Large intestine (tissue), 12 donors: ENCODE measurements around the gene BTRC. TPM values are rescaled to one million over a fixed set of nuclear protein-coding genes. Genes with fewer than 3 reads are reported as not detected.

ENCODE experiments used
- DNase-seq, 2 donors: peaks; one replicate each; pipeline versions ENCODE4 v3.0.0 to v3.0.0-alpha.2; 2013
- H3K27ac ChIP-seq: one replicate; pipeline ENCODE4 v1.5.1; 2013; ENCODE audit warnings: low read length
- H3K27me3 ChIP-seq: 2 replicates; pipeline ENCODE4 v1.6.1; 2013; ENCODE audit warnings: low read length; ENCODE audit not compliant: control insufficient read depth, insufficient read depth
- H3K36me3 ChIP-seq: 2 replicates; pipeline ENCODE4 v1.6.1; 2013; ENCODE audit warnings: low read length; ENCODE audit not compliant: control insufficient read depth, insufficient read depth
- H3K4me1 ChIP-seq: one replicate; pipeline ENCODE4 v1.6.1; 2013; ENCODE audit warnings: low read length; ENCODE audit not compliant: control insufficient read depth, insufficient read depth
- H3K4me3 ChIP-seq: one replicate; pipeline ENCODE4 v1.5.1; 2013; ENCODE audit warnings: low read length
- H3K9me3 ChIP-seq: one replicate; pipeline ENCODE4 v1.6.1; 2013; ENCODE audit warnings: mild to moderate bottlenecking, low read depth, low read length, moderate library complexity; ENCODE audit not compliant: control insufficient read depth
- WGBS: methylation state at CpG from one replicate; pipeline ENCODE4 v1.1.5; 2013; ENCODE audit warnings: low lambda C conversion rate; ENCODE audit not compliant: insufficient coverage; 5-methylcytosine and 5-hydroxymethylcytosine counted together
- long read RNA-seq, 11 donors: transcript quantifications; one replicate each; lab custom pipeline, GENCODE V29; 2026
- polyA plus RNA-seq: library from polyadenylated mRNA; unstranded; fragments of 120-200 nt; gene quantifications from one replicate; pipeline ENCODE4 v1.2.1, GENCODE V29; 2013

Gene BTRC
- 14.4 TPM for polyA plus RNA-seq
- long read RNA-seq, donor 1, full-length matches to known transcripts = 1 of 1 reads
- long read RNA-seq, donor 1, partial matches to known transcripts = 0 of 1 reads
- long read RNA-seq, donor 1, other reads (novel, unspliced or antisense) = 0 of 1 reads
- long read RNA-seq, donor 2, full-length matches to known transcripts = 3 of 3 reads
- long read RNA-seq, donor 2, partial matches to known transcripts = 0 of 3 reads
- long read RNA-seq, donor 2, other reads (novel, unspliced or antisense) = 0 of 3 reads
- long read RNA-seq, donor 3 = 0 reads
- long read RNA-seq, donor 4, full-length matches to known transcripts = 1 of 1 reads
- long read RNA-seq, donor 4, partial matches to known transcripts = 0 of 1 reads
- long read RNA-seq, donor 4, other reads (novel, unspliced or antisense) = 0 of 1 reads
- long read RNA-seq, donor 5, full-length matches to known transcripts = 2 of 2 reads
- long read RNA-seq, donor 5, partial matches to known transcripts = 0 of 2 reads
- long read RNA-seq, donor 5, other reads (novel, unspliced or antisense) = 0 of 2 reads
- long read RNA-seq, donor 6, full-length matches to known transcripts = 2 of 2 reads
- long read RNA-seq, donor 6, partial matches to known transcripts = 0 of 2 reads
- long read RNA-seq, donor 6, other reads (novel, unspliced or antisense) = 0 of 2 reads
- long read RNA-seq, donor 7, full-length matches to known transcripts = 3 of 3 reads
- long read RNA-seq, donor 7, partial matches to known transcripts = 0 of 3 reads
- long read RNA-seq, donor 7, other reads (novel, unspliced or antisense) = 0 of 3 reads
- long read RNA-seq, donor 8 = 0 reads
- long read RNA-seq, donor 9, full-length matches to known transcripts = 1 of 1 reads
- long read RNA-seq, donor 9, partial matches to known transcripts = 0 of 1 reads
- long read RNA-seq, donor 9, other reads (novel, unspliced or antisense) = 0 of 1 reads
- long read RNA-seq, donor 10, full-length matches to known transcripts = 3 of 3 reads
- long read RNA-seq, donor 10, partial matches to known transcripts = 0 of 3 reads
- long read RNA-seq, donor 10, other reads (novel, unspliced or antisense) = 0 of 3 reads
- long read RNA-seq, donor 11, full-length matches to known transcripts = 4 of 4 reads
- long read RNA-seq, donor 11, partial matches to known transcripts = 0 of 4 reads
- long read RNA-seq, donor 11, other reads (novel, unspliced or antisense) = 0 of 4 reads

DNA sequence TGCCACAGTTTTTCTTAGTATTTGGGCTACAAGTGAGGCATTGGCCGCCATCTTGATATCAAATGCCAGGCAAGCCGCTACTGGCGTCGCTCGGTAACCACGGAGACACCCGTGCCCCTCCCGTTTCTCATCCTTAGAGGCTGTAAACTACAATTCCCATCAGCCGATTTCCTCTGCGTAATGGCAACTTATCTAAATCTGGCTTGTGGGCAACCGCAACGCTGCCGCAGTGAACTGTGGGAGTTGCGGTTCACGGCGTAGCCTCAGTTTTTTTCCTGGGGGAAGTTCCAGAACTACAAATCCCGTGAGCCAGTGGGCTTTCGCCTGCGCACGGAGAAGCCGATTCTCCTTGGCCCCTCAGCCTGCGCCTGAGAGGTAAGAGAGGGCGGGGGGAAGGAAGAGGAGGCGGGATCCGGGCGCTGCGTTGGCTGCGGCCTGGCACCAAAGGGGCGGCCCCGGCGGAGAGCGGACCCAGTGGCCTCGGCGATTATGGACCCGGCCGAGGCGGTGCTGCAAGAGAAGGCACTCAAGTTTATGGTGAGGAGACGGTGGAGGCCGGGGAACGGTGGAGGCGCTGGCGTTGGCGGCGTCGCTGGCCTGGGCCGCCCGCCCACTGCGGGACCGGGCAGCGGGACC is at the start of gene BTRC:
Gene BTRC, plus strand, starts transcription at position 474 of the 636 bp plus-strand sequence. Its CDS starts 16 bp downstream, at position 490.
- no peaks in the 10 kb centered on the region for H3K9me3 ChIP-seq
- peak; percentile 99 to 100 for DNase-seq
- H3K36me3 ChIP-seq = no peaks in the 10 kb centered on the region
- H3K27me3 ChIP-seq = no peaks in the 10 kb centered on the region
- H3K4me3 ChIP-seq = peak within 1 kb of the TSS; percentile 91
- peak within 1 kb of the TSS; percentile 85 for H3K27ac ChIP-seq
- no CpG with 5 or more reads among the region's 50 CpGs for WGBS
- H3K4me1 ChIP-seq = peaks cover 6% of the 10 kb centered on the region

DNA sequence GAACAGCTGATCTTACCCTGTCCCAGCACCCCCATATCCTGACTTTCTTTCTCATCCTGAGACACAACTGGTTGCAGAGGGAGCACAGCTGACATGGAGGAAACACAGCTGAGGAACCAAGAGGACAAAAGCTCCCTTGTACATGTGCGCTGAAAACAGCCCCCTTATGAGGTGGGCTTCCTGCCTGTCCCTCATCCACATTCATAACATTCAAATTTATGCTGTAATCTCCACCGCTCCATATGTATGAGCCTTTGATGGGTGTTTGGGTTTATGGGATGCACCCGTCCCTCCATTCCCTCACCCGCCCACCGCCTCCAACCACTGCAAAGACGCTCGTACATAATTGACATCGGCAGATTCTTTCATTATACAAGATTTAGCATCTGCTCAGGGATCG is 49.6 kb upstream of the BTRC start:
- no peak for DNase-seq
- 100% methylated on average over 1 of the region's 9 CpGs for WGBS
- no peak overlapping the region for H3K27ac ChIP-seq
- H3K4me1 ChIP-seq = peaks cover 2% of the 10 kb centered on the region
- H3K27me3 ChIP-seq = peaks cover 56% of the 10 kb centered on the region
- no peaks in the 10 kb centered on the region for H3K9me3 ChIP-seq
- no peaks in the 10 kb centered on the region for H3K36me3 ChIP-seq
- no peak overlapping the region for H3K4me3 ChIP-seq

DNA sequence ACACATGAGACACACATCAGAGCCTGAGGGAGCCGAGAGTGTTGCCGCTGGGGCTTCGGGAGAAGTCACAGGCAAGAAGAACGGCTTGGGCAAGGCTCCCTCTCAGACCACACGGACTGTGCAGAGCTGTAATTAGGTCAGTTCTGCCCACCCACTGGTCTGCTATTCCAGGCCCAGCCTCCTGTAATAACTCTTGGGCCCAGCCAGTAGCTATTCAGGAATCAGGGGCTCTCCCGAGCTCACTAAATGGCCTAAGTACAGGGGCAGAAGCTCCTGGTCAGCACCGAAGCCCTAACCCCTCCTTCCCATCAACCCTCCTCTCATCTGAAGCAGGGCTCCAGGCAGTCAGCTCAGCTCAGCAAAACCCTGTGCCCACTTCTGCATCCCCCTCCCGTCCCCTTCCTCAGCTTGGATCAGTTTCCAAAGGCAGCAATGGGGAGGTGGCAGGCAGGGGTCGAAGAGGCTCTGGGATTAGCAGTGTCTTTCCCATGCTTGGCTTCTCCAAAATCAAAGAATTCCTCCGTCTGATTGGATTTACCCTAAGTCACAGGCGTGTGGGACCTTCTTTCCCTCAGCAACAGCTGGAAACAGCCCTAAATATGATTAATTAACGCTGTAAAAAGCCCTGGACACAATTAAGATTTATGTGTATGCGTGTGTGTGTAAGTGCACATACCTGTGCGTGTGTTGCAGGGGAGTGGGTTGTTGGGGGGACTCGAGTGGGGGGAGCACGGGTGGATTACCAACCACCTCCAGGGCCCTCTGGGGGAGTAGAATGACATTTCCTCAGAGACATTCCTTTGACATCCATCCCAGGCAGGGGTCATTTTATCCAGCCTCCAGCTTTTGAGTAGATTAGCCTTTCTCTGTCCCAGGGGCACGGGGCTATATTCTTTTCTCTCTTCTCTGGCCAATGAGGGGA is 48.4 kb upstream of the BTRC start:
- Histone ChIP-seq H3K27ac (no peak overlapping the region), H3K36me3 (no peaks in the 10 kb centered on the region), H3K4me1 (peaks cover 2% of the 10 kb centered on the region), H3K27me3 (peaks cover 56% of the 10 kb centered on the region), H3K9me3 (no peaks in the 10 kb centered on the region), H3K4me3 (no peak overlapping the region)
- no CpG with 5 or more reads among the region's 17 CpGs for WGBS
- no peak for DNase-seq

DNA sequence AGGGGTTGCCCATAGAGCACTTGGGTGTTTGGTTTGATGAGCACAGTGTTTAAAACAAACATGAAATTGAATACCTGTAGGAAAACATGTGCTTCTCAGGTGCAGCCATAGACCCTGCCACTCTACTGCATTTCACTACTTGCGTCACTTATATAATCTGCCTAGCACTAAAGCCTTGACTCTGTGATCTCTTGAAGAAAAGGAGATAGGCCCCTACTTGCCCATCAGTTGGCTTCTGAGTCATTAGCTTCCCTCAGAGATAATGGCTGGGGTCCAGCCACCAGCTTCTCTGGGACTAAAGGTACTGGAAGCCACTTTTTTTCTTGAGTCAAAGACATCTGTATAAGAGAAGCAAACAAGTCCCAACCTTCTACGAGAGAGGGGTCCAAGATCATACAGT is 45.9 kb upstream of the BTRC start:
- WGBS = no CpG with 5 or more reads among the region's 2 CpGs

DNA sequence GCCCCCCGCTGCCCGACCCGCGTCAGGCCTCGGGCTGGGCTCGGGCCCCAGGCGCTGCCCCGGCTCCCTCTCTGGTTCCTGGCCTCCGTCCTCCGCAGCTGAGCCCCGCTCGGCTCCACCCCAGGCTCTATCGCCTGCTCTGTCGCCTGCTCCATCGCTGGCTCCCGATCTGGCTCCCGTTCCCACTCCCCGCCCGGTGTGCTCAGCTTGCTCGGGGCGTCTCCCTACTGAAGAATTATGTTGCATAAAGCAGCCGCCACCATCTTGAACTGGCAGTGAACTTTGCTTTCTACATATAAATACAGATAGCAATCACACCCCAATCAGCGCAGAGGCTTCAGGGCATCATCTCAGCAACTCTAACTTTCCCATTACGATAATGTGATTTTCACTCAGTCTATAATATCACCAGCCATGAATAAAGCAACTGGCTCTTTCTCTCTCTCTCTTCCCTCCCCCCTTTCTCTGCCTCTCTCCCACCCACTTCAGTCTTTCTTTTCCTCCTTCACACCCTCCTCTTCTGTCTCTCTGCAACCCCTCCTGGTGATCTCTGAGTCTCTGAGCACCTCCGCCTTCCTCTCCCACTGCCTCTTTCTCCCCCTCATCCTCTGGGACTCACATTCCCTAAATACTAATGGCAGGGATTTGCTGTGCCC is 43.3 kb upstream of the BTRC start:
- peak in 1 of 2 donors; percentile 38 for DNase-seq
- no peaks in the 10 kb centered on the region for H3K36me3 ChIP-seq
- peak overlapping the region; percentile 10 for H3K4me3 ChIP-seq
- no peaks in the 10 kb centered on the region for H3K9me3 ChIP-seq
- peaks cover 42% of the 10 kb centered on the region for H3K27me3 ChIP-seq
- no peaks in the 10 kb centered on the region for H3K4me1 ChIP-seq
- no peak overlapping the region for H3K27ac ChIP-seq
- 6% methylated on average over 2 of the region's 25 CpGs for WGBS

More for the DNA sequence above, 45.9 kb upstream of the BTRC start:
- Histone ChIP-seq H3K27me3 (peaks cover 64% of the 10 kb centered on the region), H3K9me3 (no peaks in the 10 kb centered on the region), H3K36me3 (no peaks in the 10 kb centered on the region), H3K4me1 (peaks cover 2% of the 10 kb centered on the region), H3K4me3 (no peak overlapping the region), H3K27ac (no peak overlapping the region)
- DNase-seq = no peak

DNA sequence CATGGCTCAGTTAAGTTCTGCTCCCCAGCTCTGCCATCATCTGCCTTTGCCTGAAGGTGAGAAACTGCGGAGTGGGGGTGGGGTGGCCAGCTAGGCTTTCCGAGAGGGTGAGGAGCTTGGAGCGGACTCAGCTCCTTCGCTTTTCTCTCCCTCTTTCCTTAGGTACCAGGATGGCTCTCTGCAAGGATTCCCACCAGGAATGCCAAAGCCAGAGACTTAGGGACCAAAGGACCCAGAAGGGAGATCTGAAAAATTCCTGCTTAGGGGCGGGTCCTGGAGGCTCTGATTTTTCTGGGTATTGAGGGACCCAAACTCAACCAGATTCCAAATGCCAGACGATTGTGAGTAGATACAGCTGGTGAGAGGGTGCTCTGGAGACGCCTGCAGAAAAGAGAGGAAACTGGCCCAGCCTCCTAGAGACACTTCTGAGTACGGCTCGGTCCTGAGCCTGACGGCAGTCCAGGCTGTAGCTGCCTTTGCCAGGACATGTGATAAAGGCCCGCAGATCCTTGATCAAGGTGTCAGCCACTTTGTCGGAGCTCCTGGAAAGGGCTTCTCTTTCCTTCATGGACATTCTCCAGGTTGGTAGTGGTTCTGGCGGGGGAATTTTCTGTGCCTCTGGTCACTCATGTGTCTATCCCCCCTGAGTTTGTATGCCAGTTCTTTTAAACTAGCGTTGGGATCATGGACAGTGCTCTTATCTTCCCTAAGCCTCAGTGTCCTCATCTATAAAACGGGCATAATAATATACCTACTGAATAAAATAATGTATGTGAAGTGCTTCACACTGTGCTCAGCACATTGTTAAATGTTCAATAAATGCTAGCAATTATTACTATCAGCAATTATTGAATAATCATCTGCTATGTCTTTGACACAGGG is 42.5 kb upstream of the BTRC start:
- Histone ChIP-seq H3K4me3 (no peak overlapping the region), H3K27me3 (peaks cover 36% of the 10 kb centered on the region)
- DNase-seq = peak in 1 of 2 donors; percentile 17

DNA sequence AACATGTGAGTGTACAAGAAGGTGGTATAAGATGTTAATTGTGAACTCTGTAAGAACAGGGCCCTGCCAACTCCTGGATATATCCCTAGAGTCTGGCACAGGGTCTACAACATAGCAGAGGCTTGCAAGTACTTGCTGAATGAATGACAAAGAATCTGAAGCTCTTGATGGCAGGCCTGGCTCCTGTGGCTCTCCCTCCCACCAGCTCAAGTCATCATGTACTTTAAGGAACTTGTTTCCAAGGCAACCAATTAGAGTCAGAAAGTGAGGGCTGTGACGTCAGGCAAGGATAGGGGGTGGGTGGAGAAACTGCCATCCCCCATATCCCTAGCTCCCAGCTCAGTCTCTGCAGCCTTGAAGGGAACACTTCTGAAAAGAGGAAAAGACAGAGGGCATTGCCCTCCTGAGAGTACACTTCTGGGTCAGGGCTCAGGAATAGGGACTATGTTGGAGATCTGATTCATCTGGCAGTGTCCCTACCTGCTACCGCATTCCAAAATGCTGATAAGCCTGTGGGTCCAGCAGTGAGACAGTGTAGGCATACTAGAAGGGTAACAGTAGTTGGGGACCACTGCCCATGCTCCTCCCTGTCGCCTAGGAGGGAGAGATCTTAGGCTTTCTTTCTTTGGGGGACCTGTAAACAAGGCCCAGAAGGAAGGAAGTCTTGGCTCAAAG is 34.6 kb upstream of the BTRC start:
- Histone ChIP-seq H3K9me3 (no peaks in the 10 kb centered on the region), H3K4me3 (no peak overlapping the region), H3K27ac (no peak overlapping the region), H3K36me3 (no peaks in the 10 kb centered on the region), H3K4me1 (no peaks in the 10 kb centered on the region), H3K27me3 (peaks cover 16% of the 10 kb centered on the region)
- no peak for DNase-seq
- no CpG with 5 or more reads among the region's 3 CpGs for WGBS

More for the DNA sequence above, 42.5 kb upstream of the BTRC start:
- no peaks in the 10 kb centered on the region for H3K36me3 ChIP-seq
- no peak overlapping the region for H3K27ac ChIP-seq
- 100% methylated on average over 1 of the region's 15 CpGs for WGBS
- H3K4me1 ChIP-seq = no peaks in the 10 kb centered on the region
- no peaks in the 10 kb centered on the region for H3K9me3 ChIP-seq

DNA sequence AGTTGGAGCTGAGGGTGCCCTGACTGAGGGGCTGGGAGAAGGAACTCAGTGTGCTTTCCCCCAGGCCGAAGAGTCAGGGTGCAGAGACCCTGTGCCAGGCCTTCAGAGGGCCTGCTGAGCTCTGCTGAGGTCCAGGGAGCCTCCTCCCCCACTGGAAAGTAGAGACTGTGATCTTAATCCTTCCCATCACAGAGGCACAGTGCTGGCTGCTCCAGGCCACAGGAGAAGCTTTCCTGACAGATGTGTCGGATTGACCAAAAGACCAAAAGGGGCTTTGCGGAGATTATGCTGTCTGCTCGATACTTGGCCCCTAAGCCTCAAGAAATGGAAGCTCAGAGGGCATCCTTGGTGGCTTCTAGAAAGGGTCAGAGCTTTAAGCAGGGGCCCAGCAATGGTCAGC is 32.9 kb upstream of the BTRC start:
- no peak overlapping the region for H3K27ac ChIP-seq
- WGBS = no CpG with 5 or more reads among the region's 4 CpGs

More for the DNA sequence above, 32.9 kb upstream of the BTRC start:
- no peak overlapping the region for H3K4me3 ChIP-seq
- no peaks in the 10 kb centered on the region for H3K36me3 ChIP-seq
- H3K9me3 ChIP-seq = no peaks in the 10 kb centered on the region
- H3K27me3 ChIP-seq = peaks cover 16% of the 10 kb centered on the region
- no peak for DNase-seq
- no peaks in the 10 kb centered on the region for H3K4me1 ChIP-seq
